ENCODE results near the gene CRELD1. TPM values are rescaled to one million over a fixed set of nuclear protein-coding genes. Genes with fewer than 3 reads are reported as not detected.

The CRELD1 gene
- total and polyA plus RNA-seq, 2 of the 13 experiments (the other 11 are each of a cell fraction or from before 2014, with no cell fraction given): 27.1 to 61.9 TPM

DNA sequence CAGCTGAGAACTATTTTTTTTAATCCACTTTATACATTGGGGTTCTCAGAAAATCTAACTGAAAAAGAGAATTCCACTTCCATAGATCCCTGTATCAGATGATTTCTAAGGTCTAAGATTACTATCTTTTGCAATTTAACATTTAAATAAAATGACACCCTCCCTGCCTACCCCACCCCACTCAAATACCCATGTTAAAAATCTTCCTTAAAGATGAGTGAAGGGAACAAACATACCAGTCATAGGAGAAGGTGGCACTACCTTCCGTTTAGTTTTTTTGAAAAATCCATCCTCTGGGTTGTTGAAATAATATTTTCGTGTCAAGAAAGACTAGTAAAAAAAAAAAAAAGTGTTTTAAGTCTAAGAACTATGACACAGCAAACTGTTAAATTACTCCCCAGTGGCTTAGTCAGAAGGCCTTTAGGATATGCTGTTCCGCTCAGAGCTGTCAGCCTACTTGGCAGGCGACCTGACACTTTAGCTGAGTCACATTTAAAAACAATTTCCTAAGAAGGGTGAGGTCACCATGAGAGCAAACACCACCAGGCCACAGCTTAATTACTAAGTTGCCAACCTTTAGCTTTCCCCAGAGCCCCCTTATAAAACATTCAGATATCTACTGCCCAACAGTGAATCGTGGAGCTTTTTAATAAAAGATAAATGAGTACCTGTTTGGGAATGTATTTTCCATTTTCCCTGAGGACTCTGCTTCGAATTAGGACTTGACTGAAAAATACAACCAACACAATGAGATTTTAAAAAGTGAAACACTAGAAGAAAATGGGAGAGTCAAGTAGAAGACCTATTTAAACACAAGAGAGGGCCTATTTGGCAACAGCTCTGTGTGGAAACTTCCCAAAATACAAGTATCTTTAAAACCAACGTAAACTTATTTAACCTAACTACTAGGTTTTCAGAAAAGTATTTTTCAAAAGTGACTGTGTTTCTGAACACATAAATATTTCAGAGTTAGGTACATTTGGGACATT, 43.4 kb downstream of the CRELD1 start (continued):
- no peak for TF ChIP-seq HMGXB3 (CRISPR knock-in tag; IDR thresholded peaks at IDR 0.05; ENCODE audit: borderline replicate concordance)
- TF ChIP-seq ZNF552 (CRISPR knock-in tag; IDR thresholded peaks at IDR 0.05; ENCODE audit: borderline replicate concordance): no peak
- TF ChIP-seq, protein P1, sequence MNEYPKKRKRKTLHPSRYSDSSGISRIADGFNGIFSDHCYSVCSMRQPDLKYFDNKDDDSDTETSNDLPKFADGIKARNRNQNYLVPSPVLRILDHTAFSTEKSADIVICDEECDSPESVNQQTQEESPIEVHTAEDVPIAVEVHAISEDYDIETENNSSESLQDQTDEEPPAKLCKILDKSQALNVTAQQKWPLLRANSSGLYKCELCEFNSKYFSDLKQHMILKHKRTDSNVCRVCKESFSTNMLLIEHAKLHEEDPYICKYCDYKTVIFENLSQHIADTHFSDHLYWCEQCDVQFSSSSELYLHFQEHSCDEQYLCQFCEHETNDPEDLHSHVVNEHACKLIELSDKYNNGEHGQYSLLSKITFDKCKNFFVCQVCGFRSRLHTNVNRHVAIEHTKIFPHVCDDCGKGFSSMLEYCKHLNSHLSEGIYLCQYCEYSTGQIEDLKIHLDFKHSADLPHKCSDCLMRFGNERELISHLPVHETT (CRISPR knock-in tag; conservative IDR thresholded peaks at IDR 0.05): no peak
- TF ChIP-seq SP4 (CRISPR knock-in tag; IDR thresholded peaks at IDR 0.05): no peak
- no peak for TF ChIP-seq PHF20 (CRISPR knock-in tag; IDR thresholded peaks at IDR 0.05)
- TF ChIP-seq CEBPB (IDR thresholded peaks at IDR 0.05; ENCODE audit: borderline replicate concordance, low read depth, low read length): 0 out of 2 replicates have a peak, but pooled peaks have one; percentile 6
- TF ChIP-seq ZNF780A (CRISPR knock-in tag; IDR thresholded peaks at IDR 0.05): no peak
- TF ChIP-seq ZNF382 (CRISPR knock-in tag; IDR thresholded peaks at IDR 0.05; ENCODE audit: borderline replicate concordance): no peak
- TF ChIP-seq, protein P2, sequence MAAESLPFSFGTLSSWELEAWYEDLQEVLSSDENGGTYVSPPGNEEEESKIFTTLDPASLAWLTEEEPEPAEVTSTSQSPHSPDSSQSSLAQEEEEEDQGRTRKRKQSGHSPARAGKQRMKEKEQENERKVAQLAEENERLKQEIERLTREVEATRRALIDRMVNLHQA (CRISPR knock-in tag; IDR thresholded peaks at IDR 0.05): no peak
- TF ChIP-seq, protein P3, sequence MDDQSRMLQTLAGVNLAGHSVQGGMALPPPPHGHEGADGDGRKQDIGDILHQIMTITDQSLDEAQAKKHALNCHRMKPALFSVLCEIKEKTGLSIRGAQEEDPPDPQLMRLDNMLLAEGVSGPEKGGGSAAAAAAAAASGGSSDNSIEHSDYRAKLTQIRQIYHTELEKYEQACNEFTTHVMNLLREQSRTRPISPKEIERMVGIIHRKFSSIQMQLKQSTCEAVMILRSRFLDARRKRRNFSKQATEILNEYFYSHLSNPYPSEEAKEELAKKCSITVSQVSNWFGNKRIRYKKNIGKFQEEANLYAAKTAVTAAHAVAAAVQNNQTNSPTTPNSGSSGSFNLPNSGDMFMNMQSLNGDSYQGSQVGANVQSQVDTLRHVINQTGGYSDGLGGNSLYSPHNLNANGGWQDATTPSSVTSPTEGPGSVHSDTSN (CRISPR knock-in tag; IDR thresholded peaks at IDR 0.05; ENCODE audit: borderline replicate concordance): no peak
- TF ChIP-seq, protein P4, sequence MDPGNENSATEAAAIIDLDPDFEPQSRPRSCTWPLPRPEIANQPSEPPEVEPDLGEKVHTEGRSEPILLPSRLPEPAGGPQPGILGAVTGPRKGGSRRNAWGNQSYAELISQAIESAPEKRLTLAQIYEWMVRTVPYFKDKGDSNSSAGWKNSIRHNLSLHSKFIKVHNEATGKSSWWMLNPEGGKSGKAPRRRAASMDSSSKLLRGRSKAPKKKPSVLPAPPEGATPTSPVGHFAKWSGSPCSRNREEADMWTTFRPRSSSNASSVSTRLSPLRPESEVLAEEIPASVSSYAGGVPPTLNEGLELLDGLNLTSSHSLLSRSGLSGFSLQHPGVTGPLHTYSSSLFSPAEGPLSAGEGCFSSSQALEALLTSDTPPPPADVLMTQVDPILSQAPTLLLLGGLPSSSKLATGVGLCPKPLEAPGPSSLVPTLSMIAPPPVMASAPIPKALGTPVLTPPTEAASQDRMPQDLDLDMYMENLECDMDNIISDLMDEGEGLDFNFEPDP (CRISPR knock-in tag; conservative IDR thresholded peaks at IDR 0.05): no peak
- no peak for TF ChIP-seq ZNF629 (CRISPR knock-in tag; conservative IDR thresholded peaks at IDR 0.05)
- peak; percentile 30; the same call in 1 of the 2 replicates for TF ChIP-seq ARID4A (CRISPR knock-in tag; IDR thresholded peaks at IDR 0.05; ENCODE audit: borderline replicate concordance)
- TF ChIP-seq HMG20B (CRISPR knock-in tag; conservative IDR thresholded peaks at IDR 0.05): no peak
